ENCODE measurements around the gene SORCS2. TPM values are rescaled to one million over a fixed set of nuclear protein-coding genes. Genes with fewer than 3 reads are reported as not detected.

SORCS2 gene
- polyA plus RNA-seq, 1 donor (not counting 4 experiments of a cell fraction or from before 2014, with no cell fraction given): 0.09 TPM

DNA sequence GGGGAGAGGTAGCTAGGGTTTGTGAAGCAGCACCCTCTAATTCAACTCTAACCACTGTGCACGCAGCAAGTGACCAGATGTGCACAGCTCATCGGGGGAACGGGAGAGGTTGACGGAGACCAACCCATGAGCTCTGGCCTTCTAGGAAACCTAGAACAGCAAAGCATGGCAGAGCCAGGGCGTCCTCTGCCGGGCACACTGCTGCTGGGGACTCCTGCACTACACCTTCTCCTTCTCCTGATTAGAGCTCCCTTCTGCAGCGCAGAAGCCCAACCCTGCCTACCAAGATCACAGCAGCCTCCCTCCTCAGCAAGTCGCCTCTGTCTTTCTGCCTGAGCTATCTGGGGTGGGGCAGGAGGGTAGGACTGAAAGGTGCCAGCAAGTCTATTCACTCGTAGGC lies 494.7 kb downstream of the SORCS2 start:
- Histone ChIP-seq H3K9me1 (ENCODE audit: control insufficient read depth, extremely low read depth, insufficient read depth, low read length) (no peaks in the 10 kb centered on the region), H3K9me3 (ENCODE audit: control insufficient read depth, low read depth, low read length) (no peaks in the 10 kb centered on the region), H3K36me3 (ENCODE audit: control insufficient read depth in 2 of 2, extremely low read depth in 1 of 2, insufficient read depth in 2 of 2, low read length in 2 of 2) (no peaks in the 10 kb centered on the region), H3K4me3 (ENCODE audit: control insufficient read depth in 2 of 3, extremely low read depth in 1 of 3, insufficient read depth in 2 of 3, low read depth in 1 of 3, low read length in 3 of 3) (no peak overlapping the region), H3K27ac (ENCODE audit: control insufficient read depth, insufficient read depth, low read length) (no peak overlapping the region), H3K4me2 (ENCODE audit: control insufficient read depth, extremely low read depth, insufficient read depth, low read depth, low read length) (no peak overlapping the region), H3K9ac (ENCODE audit: control insufficient read depth, extremely low read depth, insufficient read depth, low read length) (no peak overlapping the region), H4K20me1 (ENCODE audit: control insufficient read depth, extremely low read depth, insufficient read depth, low read length) (no peaks in the 10 kb centered on the region), H3K79me2 (ENCODE audit: control insufficient read depth, insufficient read depth, low read length) (no peaks in the 10 kb centered on the region), H3K27me3 (ENCODE audit: control insufficient read depth, extremely low read depth, insufficient read depth, low read length) (peaks cover 4% of the 10 kb centered on the region), H2AFZ (ENCODE audit: control insufficient read depth, low read length) (no peak overlapping the region), H3K4me1 (ENCODE audit: control insufficient read depth, extremely low read depth, insufficient read depth, low read length) (no peaks in the 10 kb centered on the region)
- dilution Hi-C loops (cut with MboI; ENCODE audit: extremely low pct_ligation_motif_present, low sequenced_read_pairs): no loop called here
- no peak for DNase-seq (ENCODE audit: low read depth, low spot score)
- TF ChIP-seq EZH2 (IDR thresholded peaks at IDR 0.05; ENCODE audit: low read length): no peak
- TF ChIP-seq, protein P1, sequence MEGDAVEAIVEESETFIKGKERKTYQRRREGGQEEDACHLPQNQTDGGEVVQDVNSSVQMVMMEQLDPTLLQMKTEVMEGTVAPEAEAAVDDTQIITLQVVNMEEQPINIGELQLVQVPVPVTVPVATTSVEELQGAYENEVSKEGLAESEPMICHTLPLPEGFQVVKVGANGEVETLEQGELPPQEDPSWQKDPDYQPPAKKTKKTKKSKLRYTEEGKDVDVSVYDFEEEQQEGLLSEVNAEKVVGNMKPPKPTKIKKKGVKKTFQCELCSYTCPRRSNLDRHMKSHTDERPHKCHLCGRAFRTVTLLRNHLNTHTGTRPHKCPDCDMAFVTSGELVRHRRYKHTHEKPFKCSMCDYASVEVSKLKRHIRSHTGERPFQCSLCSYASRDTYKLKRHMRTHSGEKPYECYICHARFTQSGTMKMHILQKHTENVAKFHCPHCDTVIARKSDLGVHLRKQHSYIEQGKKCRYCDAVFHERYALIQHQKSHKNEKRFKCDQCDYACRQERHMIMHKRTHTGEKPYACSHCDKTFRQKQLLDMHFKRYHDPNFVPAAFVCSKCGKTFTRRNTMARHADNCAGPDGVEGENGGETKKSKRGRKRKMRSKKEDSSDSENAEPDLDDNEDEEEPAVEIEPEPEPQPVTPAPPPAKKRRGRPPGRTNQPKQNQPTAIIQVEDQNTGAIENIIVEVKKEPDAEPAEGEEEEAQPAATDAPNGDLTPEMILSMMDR (optimal IDR thresholded peaks at IDR 0.05 in 1 of 3, IDR thresholded peaks at IDR 0.05 in 1 of 3, conservative IDR thresholded peaks at IDR 0.05 in 1 of 3; ENCODE audit: extremely low read depth in 1 of 3, insufficient read depth in 2 of 3, low read length in 3 of 3): peak in 1 of 3 experiments; percentile 67
- no peak for FAIRE-seq

DNA sequence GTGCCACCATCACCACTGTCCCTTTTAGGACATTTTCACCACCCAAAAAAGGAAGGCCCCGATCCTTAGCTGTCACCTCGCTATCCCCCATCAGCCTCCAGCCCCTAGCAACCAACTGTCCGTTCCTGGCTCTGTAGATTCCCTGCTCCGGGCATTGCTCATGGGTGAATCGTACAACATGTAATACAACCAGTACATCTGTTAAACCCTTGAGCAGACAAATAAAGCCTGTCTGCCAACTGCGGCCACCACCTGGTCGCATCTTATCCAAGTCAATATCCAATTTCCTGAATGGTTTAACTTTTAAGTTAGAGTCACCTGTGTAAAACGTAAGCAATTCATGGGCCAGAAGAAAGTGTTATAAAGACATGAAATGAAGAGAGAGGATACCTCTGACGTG lies 495.5 kb downstream of the SORCS2 start:
- dilution Hi-C loops (cut with MboI; ENCODE audit: extremely low pct_ligation_motif_present, low sequenced_read_pairs): no loop called here
- FAIRE-seq: no peak

More for the DNA sequence above, 495.5 kb downstream of the SORCS2 start:
- DNase-seq (ENCODE audit: low read depth, low spot score): no peak
- Histone ChIP-seq H3K36me3 (ENCODE audit: control insufficient read depth in 2 of 2, extremely low read depth in 1 of 2, insufficient read depth in 2 of 2, low read length in 2 of 2) (no peaks in the 10 kb centered on the region), H3K79me2 (ENCODE audit: control insufficient read depth, insufficient read depth, low read length) (no peaks in the 10 kb centered on the region), H3K27ac (ENCODE audit: control insufficient read depth, insufficient read depth, low read length) (no peak overlapping the region), H3K27me3 (ENCODE audit: control insufficient read depth, extremely low read depth, insufficient read depth, low read length) (peaks cover 8% of the 10 kb centered on the region), H3K9me1 (ENCODE audit: control insufficient read depth, extremely low read depth, insufficient read depth, low read length) (no peaks in the 10 kb centered on the region), H3K9me3 (ENCODE audit: control insufficient read depth, low read depth, low read length) (no peaks in the 10 kb centered on the region), H3K4me1 (ENCODE audit: control insufficient read depth, extremely low read depth, insufficient read depth, low read length) (no peaks in the 10 kb centered on the region), H3K4me2 (ENCODE audit: control insufficient read depth, extremely low read depth, insufficient read depth, low read depth, low read length) (no peak overlapping the region), H3K4me3 (ENCODE audit: control insufficient read depth in 2 of 3, extremely low read depth in 1 of 3, insufficient read depth in 2 of 3, low read depth in 1 of 3, low read length in 3 of 3) (no peak overlapping the region), H2AFZ (ENCODE audit: control insufficient read depth, low read length) (no peak overlapping the region), H3K9ac (ENCODE audit: control insufficient read depth, extremely low read depth, insufficient read depth, low read length) (no peak overlapping the region), H4K20me1 (ENCODE audit: control insufficient read depth, extremely low read depth, insufficient read depth, low read length) (no peaks in the 10 kb centered on the region)
- TF ChIP-seq EZH2 (IDR thresholded peaks at IDR 0.05; ENCODE audit: low read length): no peak
- TF ChIP-seq, protein P1 (optimal IDR thresholded peaks at IDR 0.05 in 1 of 3, IDR thresholded peaks at IDR 0.05 in 1 of 3, conservative IDR thresholded peaks at IDR 0.05 in 1 of 3; ENCODE audit: extremely low read depth in 1 of 3, insufficient read depth in 2 of 3, low read length in 3 of 3): no peak

Data from keratinocyte (primary cell).